Panc1 (cell line): ENCODE results near the gene CLIC6. TPM values are rescaled to one million over a fixed set of nuclear protein-coding genes. Genes with fewer than 3 reads are reported as not detected.

Source experiments
- ATAC-seq: fragments of 200-7000 bp; cut with Tn5 transposase; 2 replicates; pipeline ENCODE4 v1.9.1; 2020; ENCODE audit warnings: mild to moderate bottlenecking, moderate library complexity
- BruUV-seq: library from RNA; stranded (reverse); fragments of 400-500 nt; replicated peaks from 2 replicates; lab custom pipeline; 2021; lab: Mats Ljungman, UMichigan
- CTCF ChIA-PET: fragments of 300-600 bp; sonication (Branson Sonifier 250); formaldehyde crosslinking; loops from one replicate; lab custom pipeline; 2022; ENCODE audit warnings: antibody characterized with exemption; lab: Charles Lee
- POLR2A ChIA-PET: fragments of 300-600 bp; sonication (Branson Sonifier 250); formaldehyde crosslinking; loops from one replicate; lab custom pipeline; 2022; ENCODE audit warnings: antibody characterized with exemption; lab: Charles Lee
- DNase-seq: peaks from one replicate; pipeline ENCODE4 v3.0.0-alpha.2; 2010; ENCODE audit warnings: low read depth, low spot score
- H3K27ac ChIP-seq: 2 replicates; pipeline ENCODE4 v1.5.1; 2011; ENCODE audit warnings: mild to moderate bottlenecking, low read length, inconsistent platforms
- H3K27me3 ChIP-seq: fragments of 200-500 bp; sonication (Bioruptor generic); 2 replicates; pipeline ENCODE4 v1.6.0; 2014; ENCODE audit warnings: low read length, inconsistent platforms; ENCODE audit not compliant: control insufficient read depth, insufficient read depth
- H3K36me3 ChIP-seq: fragments of 200-500 bp; sonication (Bioruptor generic); 2 replicates; pipeline ENCODE4 v1.5.1; 2014; ENCODE audit warnings: inconsistent platforms, mild to moderate bottlenecking, low read length, moderate library complexity; ENCODE audit not compliant: control insufficient read depth, insufficient read depth
- H3K4me1 ChIP-seq: 2 replicates; pipeline ENCODE4 v1.5.1; 2011; ENCODE audit warnings: inconsistent platforms, mild to moderate bottlenecking, low read length, moderate library complexity; ENCODE audit not compliant: control insufficient read depth, insufficient read depth
- H3K4me3 ChIP-seq, 2 experiments: 2 replicates each; pipeline ENCODE4 v1.5.1; 2011 to 2012; ENCODE audit warnings: low read depth in 2 of 2, low read length in 2 of 2, mild to moderate bottlenecking in 2 of 2, inconsistent platforms in 1 of 2, moderate library complexity in 1 of 2
- H3K9me3 ChIP-seq: fragments of 200-500 bp; sonication (Bioruptor generic); 2 replicates; pipeline ENCODE4 v1.5.1; 2014; ENCODE audit warnings: low read depth, mild to moderate bottlenecking, inconsistent platforms, low read length, moderate library complexity; ENCODE audit not compliant: control insufficient read depth, insufficient read depth
- CTCF ChIP-seq: fragments of 450-650 bp; IDR thresholded peaks from 2 replicates; pipeline ENCODE4 v1.5.1; 2017; ENCODE audit warnings: mild to moderate bottlenecking
- POLR2AphosphoS5 ChIP-seq: IDR thresholded peaks from 2 replicates; pipeline ENCODE4 v1.6.1; 2012; ENCODE audit warnings: mild to moderate bottlenecking, low read depth, low read length, moderate library complexity
- SIN3A ChIP-seq: IDR thresholded peaks from 2 replicates; pipeline ENCODE4 v1.6.1; 2012; ENCODE audit warnings: low read depth, mild to moderate bottlenecking, low read length, moderate library complexity, borderline replicate concordance; ENCODE audit not compliant: insufficient read depth
- TCF7L2 ChIP-seq: IDR thresholded peaks from 2 replicates; pipeline ENCODE4 v1.6.1; 2011; ENCODE audit warnings: mild to moderate bottlenecking, low read depth, low read length, inconsistent platforms
- in situ Hi-C: cut with HindIII; loops from 2 replicates; pipeline ENCODE4 v1.10.0; 2016; ENCODE audit warnings: low sequenced_read_pairs, low pct_unique_long_range_greater_than_20kb
- intact Hi-C: fragments of 100-400 bp; cut with micrococcal nuclease; formaldehyde crosslinking; loops from one replicate; pipeline ENCODE4 v1.10.0; 2022; ENCODE audit not compliant: unreplicated experiment
- total RNA-seq: library from RNA; stranded (reverse); gene quantifications from one replicate; pipeline ENCODE4 v1.2.1, GENCODE V29; 2021; ENCODE audit not compliant: unreplicated experiment
- TF ChIP-seq, protein P1 (sequence below), 2 experiments: IDR thresholded peaks; 2 replicates each; pipeline ENCODE4 v1.6.1; 2011 to 2012; ENCODE audit warnings: low read depth in 2 of 2, control low read depth in 1 of 2, low read length in 1 of 2, mild to moderate bottlenecking in 1 of 2, moderate library complexity in 1 of 2; ENCODE audit not compliant: insufficient read depth in 1 of 2

The CLIC6 gene
- total RNA-seq, 1 experiment from 2014 or later = 0.05 TPM

GRCh38 chr21:34696121-34696520 is 27.3 kb downstream of the CLIC6 start:
- POLR2A ChIA-PET = interaction anchor here (0.6 kb wide), 1 partner anchor 759 kb away, joined by 4 read pairs; no protein-coding TSS in a partner anchor

GRCh38 chr21:34697826-34698225 is 29.0 kb downstream of the CLIC6 start:
- TF ChIP-seq SIN3A = no peak
- no peak for TF ChIP-seq TCF7L2
- no peak for TF ChIP-seq POLR2AphosphoS5
- TF ChIP-seq, protein P1, sequence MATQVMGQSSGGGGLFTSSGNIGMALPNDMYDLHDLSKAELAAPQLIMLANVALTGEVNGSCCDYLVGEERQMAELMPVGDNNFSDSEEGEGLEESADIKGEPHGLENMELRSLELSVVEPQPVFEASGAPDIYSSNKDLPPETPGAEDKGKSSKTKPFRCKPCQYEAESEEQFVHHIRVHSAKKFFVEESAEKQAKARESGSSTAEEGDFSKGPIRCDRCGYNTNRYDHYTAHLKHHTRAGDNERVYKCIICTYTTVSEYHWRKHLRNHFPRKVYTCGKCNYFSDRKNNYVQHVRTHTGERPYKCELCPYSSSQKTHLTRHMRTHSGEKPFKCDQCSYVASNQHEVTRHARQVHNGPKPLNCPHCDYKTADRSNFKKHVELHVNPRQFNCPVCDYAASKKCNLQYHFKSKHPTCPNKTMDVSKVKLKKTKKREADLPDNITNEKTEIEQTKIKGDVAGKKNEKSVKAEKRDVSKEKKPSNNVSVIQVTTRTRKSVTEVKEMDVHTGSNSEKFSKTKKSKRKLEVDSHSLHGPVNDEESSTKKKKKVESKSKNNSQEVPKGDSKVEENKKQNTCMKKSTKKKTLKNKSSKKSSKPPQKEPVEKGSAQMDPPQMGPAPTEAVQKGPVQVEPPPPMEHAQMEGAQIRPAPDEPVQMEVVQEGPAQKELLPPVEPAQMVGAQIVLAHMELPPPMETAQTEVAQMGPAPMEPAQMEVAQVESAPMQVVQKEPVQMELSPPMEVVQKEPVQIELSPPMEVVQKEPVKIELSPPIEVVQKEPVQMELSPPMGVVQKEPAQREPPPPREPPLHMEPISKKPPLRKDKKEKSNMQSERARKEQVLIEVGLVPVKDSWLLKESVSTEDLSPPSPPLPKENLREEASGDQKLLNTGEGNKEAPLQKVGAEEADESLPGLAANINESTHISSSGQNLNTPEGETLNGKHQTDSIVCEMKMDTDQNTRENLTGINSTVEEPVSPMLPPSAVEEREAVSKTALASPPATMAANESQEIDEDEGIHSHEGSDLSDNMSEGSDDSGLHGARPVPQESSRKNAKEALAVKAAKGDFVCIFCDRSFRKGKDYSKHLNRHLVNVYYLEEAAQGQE (IDR thresholded peaks at IDR 0.05; ENCODE audit: insufficient read depth in 1 of 2, low read depth in 2 of 2, low read length in 1 of 2) = no peak
- TF ChIP-seq CTCF = no peak
- POLR2A ChIA-PET = no interaction called here
- no peak for DNase-seq
- Histone ChIP-seq H3K27ac (no peak overlapping the region), H3K4me3 (no peak overlapping the region), H3K9me3 (no peaks in the 10 kb centered on the region), H3K27me3 (no peaks in the 10 kb centered on the region), H3K36me3 (no peaks in the 10 kb centered on the region), H3K4me1 (no peaks in the 10 kb centered on the region)
- CTCF ChIA-PET = no interaction called here
- in situ Hi-C loops (no loop called here), intact Hi-C loops (no loop called here)
- no peak for ATAC-seq
- BruUV-seq = no TSS peak

More at GRCh38 chr21:34696121-34696520, 27.3 kb downstream of the CLIC6 start:
- in situ Hi-C loops (no loop called here), intact Hi-C loops (no loop called here)
- Histone ChIP-seq H3K36me3 (no peaks in the 10 kb centered on the region), H3K27ac (no peak overlapping the region), H3K9me3 (no peaks in the 10 kb centered on the region), H3K4me1 (no peaks in the 10 kb centered on the region), H3K4me3 (no peak overlapping the region), H3K27me3 (peaks cover 4% of the 10 kb centered on the region; the same call in 1 of the 2 replicates)
- CTCF ChIA-PET = no interaction called here
- no peak for DNase-seq
- ATAC-seq = no peak
- BruUV-seq = no TSS peak
- TF ChIP-seq SIN3A (no peak), POLR2AphosphoS5 (no peak), CTCF (no peak), TCF7L2 (no peak)
- TF ChIP-seq, protein P1 (IDR thresholded peaks at IDR 0.05; ENCODE audit: insufficient read depth in 1 of 2, low read depth in 2 of 2, low read length in 1 of 2) = no peak
